GM21423 (cell line): Measurements from ENCODE around the gene ACER3.
"Not testable (repeated sequence)": the region's sequence is repeated elsewhere in the genome, so short reads cannot be mapped to it uniquely, and the experiment has no call there.

ENCODE experiments used
- ATAC-seq: cut with Tn5 transposase; IDR thresholded peaks from one replicate; pipeline ENCODE4 v1.9.1; 2021; ENCODE audit warnings: mild to moderate bottlenecking, moderate library complexity; ENCODE audit not compliant: unreplicated experiment

ACER3 gene

DNA sequence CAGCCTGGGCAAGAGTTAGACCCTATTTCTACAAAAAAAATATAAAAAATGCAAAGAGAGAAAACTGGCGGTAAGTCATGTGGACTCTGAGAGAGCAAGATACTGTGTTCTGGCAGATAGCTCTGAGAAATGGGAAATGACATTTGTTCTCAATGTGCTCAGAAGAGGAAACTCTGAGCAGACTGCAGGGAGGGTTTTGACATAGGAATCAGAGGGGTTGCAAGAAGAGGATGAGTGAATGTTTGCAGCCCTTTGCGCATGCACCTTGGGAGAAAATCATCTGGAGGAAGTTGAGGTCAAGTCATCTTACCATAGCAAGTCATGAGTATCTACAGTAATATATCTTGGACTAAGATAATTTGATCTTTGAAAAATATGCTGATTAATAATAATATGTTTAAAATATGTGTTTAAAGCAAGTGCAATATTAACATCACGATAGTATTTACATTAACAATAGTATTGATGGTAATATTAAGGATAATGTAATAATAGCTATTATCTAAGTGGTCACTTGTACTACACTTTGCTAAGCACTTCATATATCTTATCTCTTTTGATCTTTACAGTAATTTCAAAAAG is 2.6 kb downstream of the ACER3 start:
- ATAC-seq, result no peak

DNA sequence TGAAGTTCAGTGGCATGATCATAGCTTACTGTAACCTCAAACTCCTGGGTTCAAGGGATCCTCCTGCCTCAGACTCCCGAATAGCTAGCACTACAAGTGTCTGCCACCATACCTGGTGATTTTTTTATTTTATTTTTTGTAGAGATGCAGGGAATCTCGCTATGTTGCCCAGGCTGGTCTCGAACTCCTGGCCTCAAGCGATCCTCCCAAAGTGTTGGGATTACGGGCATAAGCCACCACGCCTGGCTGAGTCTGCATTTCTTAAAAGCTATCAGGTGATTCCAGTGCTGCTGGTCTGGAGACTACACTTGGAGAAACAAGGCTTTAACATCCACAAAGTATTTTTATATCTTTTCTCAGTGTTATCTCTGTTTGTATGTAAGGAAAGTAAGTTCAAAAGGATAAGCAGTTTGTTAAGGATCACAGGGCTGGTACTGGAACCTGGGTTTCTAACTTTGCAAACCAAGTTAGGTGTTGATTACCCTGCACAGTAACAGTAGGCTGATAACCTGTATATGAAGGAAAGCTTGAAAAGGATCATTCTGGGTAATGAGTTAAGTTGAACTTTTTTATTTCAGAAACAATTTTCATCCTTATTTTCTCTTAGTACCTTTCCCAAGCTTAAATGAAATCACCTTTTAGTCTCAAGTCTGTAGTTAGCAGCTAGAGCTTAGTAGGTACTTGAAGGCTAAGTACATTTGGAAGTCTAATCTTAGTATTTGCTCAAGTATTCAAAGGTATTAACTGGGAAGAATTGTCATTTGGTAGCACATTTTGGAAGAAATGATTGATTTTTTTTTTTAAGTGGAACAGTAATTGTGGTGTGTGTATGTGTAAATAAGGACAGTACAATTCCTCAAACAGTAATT is 12.5 kb downstream of the ACER3 start:
- no peak for ATAC-seq

DNA sequence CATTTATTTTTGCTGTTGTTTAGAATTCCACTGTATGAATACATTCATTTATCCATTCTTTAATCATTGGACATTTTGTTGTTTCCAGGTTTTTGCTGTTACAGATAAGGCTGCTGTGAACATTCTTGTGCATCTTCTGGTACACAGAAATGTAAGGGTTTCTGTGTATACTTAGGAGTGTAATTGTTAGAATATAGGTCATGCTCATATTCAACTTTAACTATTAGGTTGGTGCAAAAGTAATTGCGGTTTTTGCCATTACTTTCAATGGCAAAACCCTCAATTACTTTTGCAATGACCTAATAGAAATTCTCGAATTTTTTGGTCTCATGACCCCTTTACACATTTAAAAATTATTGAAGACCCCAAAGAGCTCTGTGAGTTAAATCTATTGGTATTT is 17.3 kb downstream of the ACER3 start:
- ATAC-seq, result no peak

DNA sequence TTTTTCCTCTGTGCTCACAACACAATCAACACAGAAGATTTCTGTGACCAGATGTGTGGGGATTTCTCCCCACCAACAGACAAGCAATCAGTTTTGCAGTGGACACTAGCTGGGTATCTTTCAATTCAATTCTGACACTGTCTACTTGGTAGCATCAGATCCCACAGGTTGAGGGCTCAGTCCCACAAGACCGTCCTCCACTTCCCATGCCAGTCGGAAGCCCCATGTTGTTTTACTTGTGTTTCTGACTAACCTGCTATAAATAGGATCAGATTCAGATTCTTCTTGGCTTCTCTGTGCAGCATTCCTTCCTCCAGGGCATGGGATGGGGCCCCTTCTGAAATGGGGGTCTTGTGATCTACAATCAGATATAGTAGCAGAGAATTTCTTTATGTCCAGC is 19.6 kb downstream of the ACER3 start:
- ATAC-seq, result no peak

DNA sequence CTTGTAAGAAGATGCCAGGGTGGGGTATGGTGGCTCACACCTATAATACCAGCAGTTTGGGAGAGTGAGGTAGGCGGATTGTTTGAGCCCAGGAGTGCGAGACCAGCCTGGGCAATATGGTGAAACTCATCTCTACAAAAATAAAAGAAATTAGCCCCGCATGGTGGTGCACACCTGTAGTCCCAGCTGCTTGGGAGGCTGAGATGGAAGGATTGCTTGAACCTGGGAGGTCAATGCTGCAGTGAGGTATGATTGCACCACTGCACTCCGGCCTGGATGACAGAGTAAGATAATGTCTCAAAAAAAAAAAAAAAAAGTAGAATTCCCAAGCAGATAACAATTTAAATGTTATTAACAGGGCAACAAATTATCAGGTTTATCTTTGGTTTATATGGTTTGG is 20.2 kb downstream of the ACER3 start:
- ATAC-seq, result no peak

DNA sequence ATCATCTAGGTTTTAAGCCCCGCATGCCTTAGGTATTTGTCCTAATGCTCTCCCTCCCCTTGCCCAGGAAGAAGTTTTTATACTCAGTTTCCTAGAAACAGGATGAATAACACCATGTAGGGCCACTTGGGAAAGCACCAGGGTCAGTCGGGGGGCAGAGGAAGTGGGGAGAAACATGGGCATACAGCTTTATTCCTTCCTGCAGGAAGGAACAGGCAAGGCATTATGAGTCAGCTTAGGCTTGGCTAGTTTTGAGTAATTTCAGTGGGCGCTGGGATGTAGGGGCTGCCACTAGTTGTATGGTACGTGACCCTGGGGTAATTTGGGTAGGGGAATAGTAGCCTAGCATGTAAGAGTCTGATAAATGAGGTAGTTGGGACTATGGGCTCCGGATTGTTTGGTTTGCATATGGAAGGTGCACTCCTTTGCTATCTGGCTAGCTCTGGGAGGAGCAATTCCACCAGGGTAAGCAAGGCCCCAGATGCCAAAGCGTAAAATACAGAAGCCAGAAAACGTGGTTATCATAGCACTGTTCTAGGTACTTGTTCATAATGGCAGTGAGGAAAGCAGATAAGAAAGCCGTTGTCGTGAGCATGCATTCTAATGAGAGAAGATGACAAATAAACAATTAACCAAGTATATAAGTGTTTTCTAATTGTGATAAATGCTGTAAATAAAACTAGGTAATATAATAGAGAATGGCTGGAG is 24.8 kb downstream of the ACER3 start:
- ATAC-seq, result no peak

DNA sequence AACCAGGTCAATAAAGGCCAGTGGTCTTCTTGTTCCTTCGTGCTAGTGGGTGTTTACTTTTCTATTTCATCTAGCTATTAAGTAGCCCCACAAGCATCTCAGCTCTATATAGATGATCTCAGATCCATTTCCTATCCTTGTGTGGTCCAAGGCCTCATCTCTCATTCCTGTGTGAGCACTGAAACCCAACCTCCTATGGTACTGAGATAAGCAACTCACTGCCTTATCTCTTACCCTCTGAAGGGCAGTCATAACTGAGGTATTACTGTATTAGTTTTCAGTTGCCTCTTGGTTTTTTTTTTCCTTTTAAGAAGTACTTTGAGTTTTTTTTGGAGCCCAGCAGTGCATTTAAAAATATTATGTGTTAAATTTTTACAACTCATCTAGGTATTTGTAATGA is 28.3 kb downstream of the ACER3 start:
- no peak for ATAC-seq

DNA sequence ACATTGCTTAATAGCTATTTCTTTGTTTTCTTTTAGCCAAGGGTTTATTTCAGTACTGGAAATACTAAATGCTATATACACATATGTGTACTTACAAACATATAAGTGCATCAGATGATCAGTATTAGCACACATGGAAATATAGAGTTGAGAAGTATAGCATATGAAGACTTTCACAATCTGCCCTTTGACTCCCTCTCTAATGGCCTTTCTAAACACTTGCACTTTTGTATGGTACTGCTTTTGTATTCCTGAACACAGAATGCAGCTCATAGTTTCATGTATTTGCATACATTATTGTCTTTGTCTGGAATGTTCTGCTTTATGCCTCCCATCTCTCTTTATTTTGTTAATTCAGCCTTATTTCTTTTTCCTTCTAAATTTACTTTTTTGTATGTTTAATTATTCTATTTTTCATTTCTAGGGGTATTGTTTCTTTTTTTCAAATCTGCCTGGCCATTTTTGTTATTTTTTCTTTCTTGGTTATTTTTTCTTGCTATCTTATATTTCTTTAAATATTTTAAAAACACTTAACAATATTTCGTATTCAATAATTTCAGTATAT is 28.8 kb downstream of the ACER3 start:
- ATAC-seq, result no peak

DNA sequence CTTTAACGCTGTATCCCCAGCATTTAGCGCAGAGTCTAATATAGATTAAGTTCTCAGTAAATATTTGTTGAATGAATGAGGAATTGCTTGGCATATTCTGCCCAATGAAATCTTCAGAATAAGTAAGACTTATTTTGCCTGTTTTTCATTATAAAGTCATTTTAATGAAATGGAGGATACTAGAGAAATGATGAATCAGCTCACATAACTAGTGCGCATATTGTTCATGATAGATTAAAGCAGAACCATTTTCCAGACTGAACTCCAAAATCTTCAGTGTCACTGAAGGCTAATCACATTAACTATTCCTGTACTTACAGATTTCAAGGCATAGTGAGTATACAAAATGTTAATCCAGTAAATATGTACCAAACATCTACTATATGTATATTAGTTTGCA is 29.6 kb downstream of the ACER3 start:
- no peak for ATAC-seq

DNA sequence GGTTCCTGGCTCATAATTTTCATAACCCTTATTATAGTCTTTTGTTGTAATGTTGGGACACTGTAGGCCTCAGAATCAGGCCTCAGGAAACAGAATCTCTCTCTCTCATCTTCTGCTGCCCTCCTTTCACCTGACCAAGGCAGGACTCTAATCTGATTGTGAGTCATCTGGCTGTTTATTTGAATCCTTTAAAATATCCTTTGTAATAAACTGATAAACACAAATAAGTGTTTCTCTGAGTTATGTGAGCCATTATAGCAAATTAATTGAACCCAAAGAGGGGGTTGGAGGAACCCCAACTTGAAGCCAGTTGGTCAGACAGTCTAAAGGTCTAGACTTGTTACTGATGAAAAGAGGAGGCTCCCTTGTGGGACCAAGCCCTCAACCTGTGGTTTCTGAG is 30.6 kb downstream of the ACER3 start:
- ATAC-seq, result no peak

DNA sequence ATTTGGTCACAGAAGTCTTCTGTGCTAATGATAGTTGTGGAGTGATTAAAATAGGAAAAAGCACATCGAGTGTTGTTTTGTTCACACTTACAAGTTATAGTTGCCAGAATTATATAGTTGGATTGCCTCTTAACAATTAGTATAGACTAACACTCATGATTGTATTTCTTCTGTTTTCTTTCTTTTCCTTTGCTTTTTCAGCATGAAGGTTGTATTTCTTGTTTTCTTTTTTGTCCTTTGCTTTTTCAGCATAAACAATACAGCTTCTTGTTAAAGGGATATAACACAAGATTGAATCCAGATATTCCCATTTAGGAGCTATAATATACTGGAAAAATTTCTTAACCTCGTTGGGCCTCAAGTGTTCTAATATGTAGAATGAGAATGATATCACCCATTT is 31.1 kb downstream of the ACER3 start:
- no peak for ATAC-seq

DNA sequence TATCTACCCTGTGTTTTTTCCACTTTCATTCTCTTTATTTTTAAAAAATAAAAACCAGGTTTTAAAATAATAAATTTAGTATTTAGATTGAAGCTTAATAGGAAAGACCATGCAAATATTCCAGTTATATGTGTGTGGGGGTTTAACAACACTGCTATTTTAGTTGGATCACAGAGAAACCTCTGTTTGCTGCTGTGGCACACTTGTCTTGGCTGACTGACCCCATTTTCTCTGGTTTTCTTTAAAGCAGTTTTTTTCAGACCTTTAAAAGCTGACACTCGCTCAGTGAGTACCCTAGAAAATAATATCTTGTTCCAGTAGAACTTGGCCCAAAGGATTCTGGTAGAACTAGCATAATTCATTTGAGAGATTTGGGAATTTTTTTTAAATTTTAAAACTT is 31.6 kb downstream of the ACER3 start:
- no peak for ATAC-seq

DNA sequence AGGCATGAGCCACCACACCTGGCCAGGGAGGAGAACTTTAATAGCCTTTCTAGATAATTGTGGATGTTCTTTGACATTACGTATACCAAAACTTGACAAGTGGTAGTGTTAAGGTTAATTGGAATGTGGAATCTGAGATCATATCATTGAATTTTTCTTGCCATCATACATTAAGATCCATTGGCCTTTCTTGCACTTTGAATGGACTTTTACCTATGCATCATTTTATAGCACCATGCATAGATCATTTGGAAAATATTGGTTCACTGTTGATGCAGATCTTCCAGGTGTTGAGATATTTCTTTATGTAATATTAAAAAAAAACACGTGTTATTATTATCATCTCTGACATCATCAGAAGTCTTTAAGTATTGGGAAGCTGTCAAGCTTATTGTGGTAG is 36.5 kb downstream of the ACER3 start:
- no peak for ATAC-seq

DNA sequence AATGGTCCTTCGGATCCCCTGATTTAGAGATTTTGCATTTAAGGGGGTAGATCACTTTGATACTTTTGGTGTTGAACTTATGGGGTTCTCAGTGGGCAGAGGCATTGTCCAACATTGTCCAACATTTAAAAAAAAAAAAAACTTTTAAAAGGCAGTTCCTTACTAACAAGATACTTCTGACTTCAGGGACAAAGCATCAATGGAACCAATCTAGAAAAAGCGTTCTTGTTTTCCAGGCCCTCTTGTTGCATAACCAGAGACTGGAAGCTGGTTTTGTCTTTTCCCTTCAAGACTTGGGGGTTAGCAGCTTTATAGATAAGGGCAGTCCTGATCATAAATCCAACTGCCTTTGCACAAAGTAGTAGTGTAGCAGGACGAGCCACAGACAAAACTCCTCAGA is 40.4 kb downstream of the ACER3 start:
- ATAC-seq, result no peak

DNA sequence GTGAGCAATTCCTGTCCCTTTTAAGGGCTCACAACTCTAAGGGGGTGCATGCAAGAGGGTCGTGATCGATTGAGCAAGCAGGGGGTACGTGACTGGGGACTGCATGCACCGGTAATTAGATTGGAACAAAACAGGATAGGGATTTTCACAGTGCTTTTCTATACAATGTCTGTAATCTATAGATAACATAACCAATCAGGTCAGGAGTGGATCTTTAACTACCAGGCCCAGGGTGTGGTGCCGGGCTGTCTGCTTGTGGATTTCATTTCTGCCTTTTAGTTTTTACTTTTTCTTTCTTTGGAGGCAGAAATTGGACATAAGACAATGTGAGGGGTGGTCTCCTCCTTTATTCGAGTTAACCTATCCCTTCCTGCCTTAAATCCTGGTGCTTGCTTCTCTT is 40.9 kb downstream of the ACER3 start:
- not testable (repeated sequence) for ATAC-seq

DNA sequence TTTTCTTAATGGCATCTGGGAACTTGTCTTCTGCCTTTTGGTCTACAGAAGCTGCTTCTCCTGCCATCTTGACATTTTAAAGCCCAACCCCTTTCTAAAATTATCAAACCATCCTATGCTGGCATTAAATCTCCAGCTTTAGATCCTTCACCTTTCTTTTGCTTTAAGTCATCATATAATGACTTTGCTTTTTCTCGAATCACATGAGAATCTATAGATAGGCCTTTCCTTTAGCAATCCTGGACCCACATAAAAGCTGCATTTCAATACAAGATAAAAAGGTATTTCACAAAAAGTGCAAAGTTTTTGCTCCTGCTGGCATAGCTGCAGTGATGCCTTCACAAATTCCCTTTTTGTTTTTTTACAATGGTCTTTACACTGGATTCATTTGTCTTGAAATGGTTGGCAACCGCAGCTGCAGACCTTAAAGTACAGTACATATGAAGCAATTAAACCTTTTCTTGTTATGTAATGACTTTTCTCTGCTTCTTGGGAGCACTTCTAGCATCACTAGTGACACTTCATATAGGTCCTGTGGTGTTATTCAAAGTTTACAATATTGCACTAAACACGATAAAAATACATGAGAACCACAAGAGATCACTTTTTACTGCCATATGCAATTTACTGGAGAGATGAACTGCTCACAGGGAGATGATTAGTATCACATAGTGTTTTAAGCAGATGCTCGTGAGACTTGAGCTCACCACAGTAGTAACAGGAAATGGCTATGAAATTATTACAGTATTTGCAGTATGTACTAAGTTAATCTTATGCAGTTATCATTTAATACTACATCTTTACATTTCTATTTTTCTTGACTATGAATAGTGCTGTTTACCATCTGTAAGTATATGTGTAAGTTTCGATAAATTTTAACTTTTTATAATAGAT is 41.6 kb downstream of the ACER3 start:
- no peak for ATAC-seq

DNA sequence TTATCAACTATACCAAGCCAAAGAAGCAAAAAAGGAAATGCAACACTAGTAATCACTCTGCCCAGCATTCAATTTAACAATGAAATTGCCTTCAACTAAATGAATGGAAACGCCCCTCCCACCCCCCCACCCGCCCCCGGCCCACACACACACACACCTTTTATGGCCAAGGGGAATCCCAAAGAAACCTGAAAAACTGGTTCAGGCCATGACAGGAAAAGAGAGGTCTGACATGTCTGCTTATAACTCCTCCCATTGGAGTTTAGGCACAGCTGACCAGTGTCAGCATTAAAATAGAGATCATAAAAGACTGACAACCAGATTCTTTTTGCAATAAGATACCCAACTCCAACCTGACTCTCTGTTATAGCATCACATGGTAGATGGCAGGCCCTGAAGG is 42.6 kb downstream of the ACER3 start:
- ATAC-seq, result no peak

DNA sequence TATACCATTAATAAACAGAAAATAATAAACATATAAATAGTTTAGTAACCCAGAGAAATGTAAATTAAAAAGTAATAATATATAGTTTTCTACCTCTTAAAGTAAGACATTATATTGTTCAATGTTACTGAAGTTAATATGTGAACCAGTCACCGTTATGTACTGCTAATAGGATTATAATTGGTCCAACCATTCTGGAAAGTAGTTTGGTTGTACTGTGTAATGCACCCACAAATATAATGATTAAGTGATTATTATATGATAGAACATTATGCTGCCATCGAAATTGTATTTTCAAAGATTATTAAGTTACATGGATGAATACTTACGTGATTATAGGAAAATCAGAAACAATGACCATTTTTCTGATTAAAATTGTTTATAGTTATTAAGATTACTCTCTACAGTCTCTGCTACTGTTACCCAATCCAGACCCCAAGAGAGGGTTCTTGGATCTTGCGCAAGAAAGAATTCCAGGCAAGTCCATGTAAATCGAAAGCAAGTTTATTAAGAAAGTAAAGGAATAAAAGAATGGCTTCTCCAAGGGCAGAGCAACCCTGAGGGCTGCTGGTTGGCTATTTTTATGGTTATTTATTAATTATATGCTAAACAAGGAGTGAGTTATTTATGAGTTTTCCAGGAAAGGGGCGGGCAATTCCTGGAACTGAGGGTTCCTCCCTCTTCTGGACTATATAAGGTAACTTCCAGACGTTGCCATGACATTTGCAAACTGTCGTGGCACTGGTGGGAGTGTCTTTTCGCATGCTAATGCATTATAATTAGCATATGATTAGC is 50.1 kb downstream of the ACER3 start:
- ATAC-seq, result no peak

DNA sequence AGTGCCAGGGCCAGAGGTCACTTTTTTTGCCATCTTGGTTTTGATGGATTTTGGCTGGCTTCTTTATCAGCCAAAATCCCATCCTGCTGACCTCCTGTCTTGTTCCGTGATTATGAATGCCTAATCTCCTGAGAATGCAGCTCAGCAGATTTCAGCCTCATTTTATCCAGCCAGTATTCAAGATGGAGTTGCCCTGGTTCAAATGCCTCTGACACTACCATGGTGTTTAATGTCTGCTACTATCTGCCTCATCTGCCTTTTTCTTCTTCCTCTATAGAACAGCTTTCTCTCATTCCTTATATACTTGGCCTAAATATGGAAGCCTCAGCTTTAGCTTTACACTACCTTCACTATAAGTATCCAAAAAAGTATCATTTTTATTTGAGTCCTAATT is 50.7 kb downstream of the ACER3 start:
- no peak for ATAC-seq

DNA sequence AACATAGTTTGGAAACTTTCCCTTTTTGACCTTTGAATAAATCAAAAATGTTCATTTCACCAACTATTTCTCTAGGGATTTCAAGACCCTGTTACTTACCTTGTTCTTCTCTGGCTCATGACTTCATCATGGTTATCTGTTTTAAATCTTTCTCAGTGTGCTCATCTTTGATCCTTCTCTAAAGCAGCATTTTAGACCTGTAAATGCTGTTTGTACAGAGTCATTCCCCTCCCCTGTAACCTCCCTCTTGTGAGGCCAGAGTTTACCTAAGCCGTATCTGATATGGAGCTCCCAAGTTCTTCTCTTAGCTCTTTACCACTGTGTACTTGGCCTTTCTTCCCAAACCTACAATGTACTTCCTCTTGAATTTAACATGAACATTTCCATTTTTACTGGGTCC is 56.0 kb downstream of the ACER3 start:
- no peak for ATAC-seq
